Suprapubic skin (tissue), 4 donors: ENCODE measurements around the gene RNF121.

ENCODE experiments used
- CTCF ChIP-seq, 2 donors: fragments of 200-600 bp in 1 of 2; fragments of 450-650 bp in 1 of 2; sonication (generic) in 1 of 2; IDR thresholded peaks; one replicate each; pipeline ENCODE4 v1.5.1; 2016 to 2019; ENCODE audit warnings: antibody characterized with exemption in 2 of 2, mild to moderate bottlenecking in 1 of 2, moderate library complexity in 1 of 2
- POLR2A ChIP-seq, 2 donors: fragments of 450-650 bp; IDR thresholded peaks; one replicate each; pipeline ENCODE4 v1.6.1; 2017; ENCODE audit warnings: antibody characterized with exemption in 2 of 2, mild to moderate bottlenecking in 2 of 2, moderate library complexity in 2 of 2
- POLR2AphosphoS5 ChIP-seq, 3 donors: sonication (generic); formaldehyde crosslinking; IDR thresholded peaks; one replicate each; pipeline ENCODE4 v1.6.1; 2017; ENCODE audit warnings: antibody characterized with exemption in 3 of 3

DNA sequence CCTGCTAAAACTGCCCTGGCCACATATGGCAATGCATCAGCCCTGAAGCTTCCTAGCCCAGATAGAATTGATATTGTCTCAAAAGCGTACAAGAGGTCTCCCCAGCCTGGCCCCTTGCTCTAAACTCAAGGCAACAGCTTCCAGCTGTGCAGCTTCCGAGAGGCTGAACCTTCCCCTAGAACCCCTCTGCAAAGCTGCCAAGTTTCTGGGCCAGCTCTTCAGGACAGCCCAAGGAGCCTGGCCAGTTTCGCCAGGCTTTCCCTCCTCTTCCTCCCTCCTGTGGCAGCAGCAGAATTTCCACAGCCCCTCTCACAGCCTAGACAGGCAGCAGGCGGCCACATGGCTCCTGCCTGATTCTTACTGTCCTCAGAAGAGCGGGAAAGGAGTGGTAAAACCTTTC is 117.0 kb downstream of the RNF121 start:
- TF ChIP-seq POLR2A (IDR thresholded peaks at IDR 0.05) (no peak), CTCF (IDR thresholded peaks at IDR 0.05) (no peak), POLR2AphosphoS5 (IDR thresholded peaks at IDR 0.05) (no peak)
